Superior temporal gyrus (tissue), 1 donor: ENCODE data around the gene ZRANB1.

Experiments
- DNase-seq: peaks from one replicate; pipeline ENCODE4 v3.0.0-alpha.2; 2016; ENCODE audit errors: extremely low spot score

Gene ZRANB1

DNA sequence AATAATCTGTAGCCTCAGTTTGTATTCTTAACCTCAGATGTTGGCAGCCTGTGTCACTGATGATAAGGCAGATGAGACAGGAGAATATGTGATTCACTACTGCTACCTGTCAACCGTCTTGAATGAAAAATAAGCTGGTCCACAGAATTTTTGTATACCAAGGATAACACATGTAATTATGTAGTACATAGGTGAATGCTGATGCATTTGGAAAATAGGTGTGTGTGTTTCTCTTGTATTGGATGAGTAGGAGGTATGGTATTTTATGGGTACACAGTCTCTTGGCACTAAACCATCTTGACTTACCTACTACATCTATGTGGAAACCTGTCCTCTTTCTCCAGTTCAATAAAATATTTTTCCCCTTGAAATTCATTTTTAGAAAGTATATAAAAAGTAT, 20.7 kb upstream of the ZRANB1 start:
- no peak for DNase-seq

DNA sequence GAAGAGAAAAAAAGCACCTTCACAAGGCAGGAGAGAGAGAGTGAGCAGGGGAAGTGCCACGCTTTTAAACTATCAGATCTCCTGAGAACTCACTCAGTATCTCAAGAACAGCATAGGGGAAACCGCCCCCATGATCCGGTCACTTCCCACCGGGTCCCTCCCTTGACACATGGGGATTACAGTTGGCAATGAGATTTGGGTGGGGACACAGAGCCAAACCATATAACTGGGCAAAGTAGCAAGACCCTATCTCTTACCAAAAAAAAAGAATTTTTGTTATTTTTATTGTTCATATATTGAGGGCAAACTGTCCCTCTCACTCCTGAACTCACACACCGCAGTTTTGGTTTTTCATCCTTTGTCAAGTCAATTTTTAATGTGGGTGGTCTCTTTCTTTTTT, 18.2 kb upstream of the ZRANB1 start:
- DNase-seq: no peak

DNA sequence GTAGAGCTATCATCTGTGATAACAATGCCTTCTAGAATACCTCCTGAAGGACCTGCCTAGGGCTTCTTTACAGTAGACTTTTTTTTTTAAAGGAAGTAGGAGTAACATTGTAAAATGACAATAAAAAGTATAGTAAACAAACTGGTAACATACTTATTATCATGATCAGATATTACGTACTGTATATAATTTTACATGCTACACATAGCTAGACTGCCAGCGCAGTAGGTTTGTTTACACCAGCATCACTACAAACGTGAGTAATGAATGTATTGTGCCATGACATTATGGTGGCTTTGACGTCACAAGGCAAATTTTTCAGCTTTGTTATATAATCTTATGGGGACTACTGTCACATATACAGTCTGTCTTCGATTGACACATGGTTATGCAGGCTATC, 15.4 kb upstream of the ZRANB1 start:
- DNase-seq: no peak

DNA sequence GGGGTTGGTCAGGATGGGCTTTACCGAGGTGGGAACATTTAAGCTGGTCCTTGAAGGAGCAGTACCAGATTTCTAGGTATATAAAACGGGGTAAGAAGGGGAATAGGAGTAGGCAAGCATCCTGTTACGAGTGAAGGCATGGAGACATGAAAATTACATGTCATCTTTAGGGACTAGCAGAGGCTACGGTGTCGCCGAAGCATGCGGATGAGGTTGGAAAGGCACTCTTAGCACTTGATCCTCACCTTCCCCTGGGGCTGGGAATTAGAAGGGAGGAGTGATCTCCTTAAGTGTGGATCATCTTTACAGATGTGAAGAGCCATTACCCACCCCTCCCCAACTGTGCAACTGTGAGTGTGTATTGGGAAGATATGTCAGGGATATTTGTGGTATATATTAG, 13.8 kb upstream of the ZRANB1 start:
- no peak for DNase-seq

DNA sequence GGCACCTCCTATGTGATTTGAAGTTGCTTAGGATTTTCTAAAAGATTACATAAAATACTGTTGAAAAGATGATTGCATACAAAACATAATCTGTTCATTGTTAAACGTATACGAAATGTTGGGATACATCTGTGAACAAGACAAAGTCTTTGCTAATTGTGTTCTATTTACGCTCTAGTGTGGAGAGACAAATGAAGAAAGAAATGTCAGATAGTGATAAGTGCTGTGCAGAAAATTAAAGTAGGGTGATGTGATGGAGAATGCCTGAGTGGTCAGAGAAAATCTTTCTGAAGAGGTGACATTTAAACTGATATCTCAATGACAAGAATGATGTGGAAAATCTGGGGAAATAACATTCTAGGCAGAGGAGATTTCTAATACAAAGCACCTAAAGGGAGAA, 13.4 kb upstream of the ZRANB1 start:
- DNase-seq: no peak

DNA sequence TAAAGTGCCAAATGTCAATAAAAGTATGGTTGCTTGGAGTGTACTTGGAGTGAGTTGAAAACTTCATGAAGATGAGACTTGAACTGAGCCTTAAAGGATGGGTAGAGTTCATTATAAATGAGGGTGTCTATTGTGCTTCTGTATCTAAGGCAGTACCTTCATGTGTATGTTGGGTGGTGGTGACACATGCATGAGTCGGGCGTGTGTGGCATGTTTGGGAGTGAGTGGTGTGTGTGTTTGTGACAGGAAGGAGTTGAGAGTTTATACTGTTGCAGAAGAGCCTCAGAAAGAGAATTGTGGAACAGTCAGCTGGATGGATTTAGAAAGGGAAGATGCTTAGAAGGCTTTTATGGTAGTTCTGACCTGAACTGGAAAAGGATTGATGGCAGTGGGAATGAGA, 6.0 kb upstream of the ZRANB1 start:
- no peak for DNase-seq

DNA sequence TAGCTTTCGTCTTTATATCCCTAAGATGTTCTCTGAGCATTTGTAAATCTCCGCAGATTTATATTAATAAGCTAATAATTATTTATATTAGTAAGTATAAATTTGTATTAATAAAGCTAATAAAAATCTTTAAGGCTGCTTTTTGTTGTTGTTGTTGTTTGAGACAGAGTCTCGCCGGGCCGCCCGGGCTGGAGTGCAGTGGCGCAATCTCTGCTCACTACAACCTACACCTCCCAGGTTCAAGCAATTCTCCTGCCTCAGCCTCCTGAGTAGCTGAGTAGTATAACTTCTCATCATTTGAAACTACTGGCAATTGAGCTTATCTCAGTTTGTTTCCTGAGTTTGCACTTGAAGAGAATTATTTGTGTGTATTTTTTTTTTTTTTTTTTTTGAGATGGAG, 5.1 kb upstream of the ZRANB1 start:
- DNase-seq: no peak

DNA sequence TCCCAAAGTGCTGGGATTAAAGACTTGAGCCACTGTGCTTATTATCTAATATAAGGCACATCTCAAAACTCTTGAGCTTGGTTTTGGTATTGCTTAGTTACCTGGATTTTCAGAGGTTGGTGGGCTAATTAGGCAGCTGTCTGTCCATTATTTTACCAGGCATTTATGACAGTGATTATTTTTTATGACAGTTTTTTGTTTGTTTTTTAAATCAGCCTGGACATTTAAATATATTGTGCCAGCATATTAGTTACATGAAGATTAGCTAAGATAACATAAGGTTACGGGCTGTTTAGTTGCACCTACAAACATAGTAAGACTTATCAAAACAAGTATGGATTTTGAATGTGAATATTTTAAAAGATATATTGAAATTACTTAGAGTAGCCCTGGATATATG, 2.6 kb upstream of the ZRANB1 start:
- DNase-seq: no peak

DNA sequence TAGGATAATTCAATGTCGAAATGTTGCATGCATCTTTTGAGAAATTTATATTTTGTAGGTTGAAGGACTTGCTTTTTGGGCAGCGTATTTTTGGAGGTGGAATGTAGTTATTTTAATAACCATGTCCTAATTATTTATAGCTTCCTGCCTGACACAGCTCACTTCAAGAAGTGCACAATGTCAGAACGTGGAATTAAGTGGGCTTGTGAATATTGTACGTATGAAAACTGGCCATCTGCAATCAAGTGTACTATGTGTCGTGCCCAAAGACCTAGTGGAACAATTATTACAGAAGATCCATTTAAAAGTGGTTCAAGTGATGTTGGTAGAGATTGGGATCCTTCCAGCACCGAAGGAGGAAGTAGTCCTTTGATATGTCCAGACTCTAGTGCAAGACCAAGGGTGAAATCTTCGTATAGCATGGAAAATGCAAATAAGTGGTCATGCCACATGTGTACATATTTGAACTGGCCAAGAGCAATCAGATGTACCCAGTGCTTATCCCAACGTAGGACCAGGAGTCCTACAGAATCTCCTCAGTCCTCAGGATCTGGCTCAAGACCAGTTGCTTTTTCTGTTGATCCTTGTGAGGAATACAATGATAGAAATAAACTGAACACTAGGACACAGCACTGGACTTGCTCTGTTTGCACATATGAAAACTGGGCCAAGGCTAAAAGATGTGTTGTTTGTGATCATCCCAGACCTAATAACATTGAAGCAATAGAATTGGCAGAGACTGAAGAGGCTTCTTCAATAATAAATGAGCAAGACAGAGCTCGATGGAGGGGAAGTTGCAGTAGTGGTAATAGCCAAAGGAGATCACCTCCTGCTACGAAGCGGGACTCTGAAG, 620 bp downstream of the ZRANB1 start:
- no peak for DNase-seq

DNA sequence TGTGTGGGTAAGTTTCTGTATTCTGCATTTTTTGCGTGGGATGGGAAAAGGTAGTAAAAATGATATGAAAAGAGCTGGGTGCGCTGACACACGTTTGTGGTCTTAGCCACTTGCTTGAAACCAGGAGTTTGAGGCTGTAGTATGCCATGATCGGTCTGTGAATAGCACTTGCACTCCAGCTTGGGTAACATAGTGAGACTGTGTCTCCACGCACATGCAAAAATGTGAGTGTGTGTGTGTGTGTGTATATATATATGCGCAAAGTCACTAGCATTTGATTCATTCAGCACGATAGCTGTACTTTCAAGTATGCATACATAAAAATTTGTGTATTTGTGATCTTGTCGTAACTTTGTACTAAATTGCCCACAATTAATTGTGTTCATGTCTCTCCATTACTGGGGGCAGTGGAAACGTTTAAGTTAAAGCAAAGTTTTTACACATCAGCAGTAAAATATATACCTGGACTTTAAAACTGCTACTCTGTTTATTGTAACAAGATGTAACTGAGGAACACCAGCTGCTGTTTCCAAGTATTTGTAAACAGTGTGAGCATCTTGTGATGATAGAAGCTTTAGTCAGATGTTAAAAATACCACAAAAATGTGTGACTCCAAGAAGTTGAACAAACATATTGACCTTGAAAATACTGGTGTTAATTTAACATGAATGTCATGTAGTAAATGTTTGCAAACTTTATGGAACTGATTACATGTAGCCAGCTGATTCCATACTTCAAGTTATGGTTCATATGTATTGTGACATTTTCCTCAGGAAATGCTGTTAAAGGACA, 1.6 kb downstream of the ZRANB1 start:
- DNase-seq: no peak

DNA sequence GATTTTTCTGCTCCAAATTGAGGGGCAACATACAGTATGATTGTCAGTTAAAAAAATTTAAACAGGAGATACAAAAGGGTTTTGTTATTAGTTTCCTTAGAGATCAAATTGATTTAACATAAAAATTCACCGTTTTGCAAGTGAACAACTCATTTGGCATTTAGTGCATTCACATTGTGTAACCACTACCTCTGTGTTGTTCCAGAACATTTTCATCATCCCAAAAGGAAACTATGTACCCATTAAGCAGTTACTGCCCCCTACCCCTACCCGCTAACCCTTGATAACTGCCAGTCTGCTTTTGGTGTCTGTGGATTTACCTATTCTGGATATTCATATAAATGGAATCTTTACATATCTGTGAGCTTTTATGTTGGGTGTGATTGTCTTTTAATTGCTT, 3.1 kb downstream of the ZRANB1 start:
- no peak for DNase-seq

DNA sequence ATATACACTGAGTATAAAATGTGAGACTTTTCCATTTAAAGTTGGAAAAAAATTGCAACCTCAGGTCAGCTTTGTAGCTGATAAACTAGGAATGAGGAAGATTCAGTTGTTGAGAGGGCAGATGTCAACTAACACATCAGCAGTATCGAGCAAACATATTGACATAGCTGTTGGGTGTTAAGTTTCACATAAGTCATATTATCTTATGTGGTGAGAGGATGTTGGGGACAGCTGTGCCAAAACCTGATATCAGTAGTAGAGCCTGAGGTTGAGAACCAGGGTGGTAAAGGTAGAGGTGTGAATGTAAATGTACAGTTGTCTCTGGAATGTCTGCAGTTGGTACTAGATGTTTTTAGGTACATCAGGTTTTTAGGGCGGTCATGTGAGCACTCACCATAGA, 5.0 kb downstream of the ZRANB1 start:
- no peak for DNase-seq

DNA sequence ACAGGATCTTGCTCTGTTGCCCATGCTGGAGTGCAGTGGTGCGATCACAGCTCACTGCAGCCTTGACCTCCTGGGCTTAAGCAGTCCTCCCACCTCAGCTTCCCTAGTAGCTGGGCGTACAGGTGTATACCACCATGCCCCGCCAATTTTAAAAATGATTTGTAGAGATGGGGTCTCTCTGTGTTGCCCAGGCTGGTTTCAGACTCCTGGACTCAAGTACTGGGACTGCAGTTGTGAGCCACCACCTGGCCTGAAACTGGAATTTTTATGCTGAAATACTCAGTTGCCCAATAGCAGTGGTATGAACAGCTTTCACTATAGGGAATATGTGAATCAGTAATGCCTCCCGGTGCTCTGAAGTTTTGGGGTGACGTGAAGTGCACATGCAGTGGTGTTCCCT, 7.6 kb downstream of the ZRANB1 start:
- no peak for DNase-seq

DNA sequence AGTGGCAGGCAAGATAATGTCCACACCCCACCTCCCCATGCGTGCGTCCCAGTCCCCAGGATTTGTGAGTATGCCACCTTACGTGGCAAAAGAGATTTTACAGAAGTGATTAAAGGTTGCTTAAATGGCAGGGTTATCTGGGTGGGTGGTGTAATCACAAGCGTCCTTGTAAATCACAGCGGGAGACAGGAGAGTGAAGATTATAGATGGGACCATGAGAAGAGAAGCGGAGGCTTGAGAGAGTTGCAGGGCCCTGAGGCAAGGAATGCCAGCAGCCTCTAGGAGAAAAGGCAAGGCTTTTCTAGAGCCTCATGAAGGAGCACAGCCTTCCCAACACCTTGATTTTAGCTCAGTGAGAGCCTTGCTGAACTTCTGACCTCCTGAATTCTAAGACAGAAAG, 10.2 kb downstream of the ZRANB1 start:
- no peak for DNase-seq

DNA sequence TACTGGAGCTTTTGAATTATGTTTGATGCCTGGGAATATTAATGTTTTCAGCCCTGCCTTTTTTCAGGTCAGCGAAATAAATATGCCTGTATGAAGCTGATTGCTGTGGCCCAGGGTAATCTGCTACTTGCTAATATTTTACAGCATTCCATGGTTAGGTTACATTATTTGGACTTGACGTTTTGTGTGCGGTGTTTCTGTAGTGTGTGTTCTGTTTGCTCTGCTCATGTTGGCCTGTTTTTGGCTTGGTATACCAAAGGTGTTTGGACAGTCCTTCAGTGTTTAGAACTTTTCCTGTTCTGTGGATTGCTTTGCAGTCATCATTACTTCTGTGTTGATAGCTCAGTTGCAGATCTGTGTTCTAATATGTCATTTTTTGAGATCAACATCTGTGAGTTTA, 11.5 kb downstream of the ZRANB1 start:
- DNase-seq: no peak

DNA sequence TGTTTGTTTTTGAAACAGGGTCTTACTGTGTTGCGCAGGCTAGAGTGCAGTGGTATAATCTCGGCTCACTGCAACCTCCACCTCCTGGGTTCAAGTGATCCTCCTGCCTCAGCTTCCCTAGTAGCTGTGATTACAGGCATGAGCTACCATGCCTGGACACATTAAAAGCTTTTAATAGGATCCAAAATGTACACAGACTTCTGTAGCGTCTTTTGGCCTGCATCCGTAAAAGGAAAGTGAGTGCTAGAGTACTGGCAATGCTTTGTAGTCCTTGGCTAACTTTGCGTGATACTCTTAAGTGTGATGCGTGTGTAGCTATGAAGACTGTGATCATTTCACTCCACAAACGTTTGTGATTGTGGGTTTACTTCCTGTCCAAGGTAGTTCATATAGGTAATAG, 13.3 kb downstream of the ZRANB1 start:
- no peak for DNase-seq

DNA sequence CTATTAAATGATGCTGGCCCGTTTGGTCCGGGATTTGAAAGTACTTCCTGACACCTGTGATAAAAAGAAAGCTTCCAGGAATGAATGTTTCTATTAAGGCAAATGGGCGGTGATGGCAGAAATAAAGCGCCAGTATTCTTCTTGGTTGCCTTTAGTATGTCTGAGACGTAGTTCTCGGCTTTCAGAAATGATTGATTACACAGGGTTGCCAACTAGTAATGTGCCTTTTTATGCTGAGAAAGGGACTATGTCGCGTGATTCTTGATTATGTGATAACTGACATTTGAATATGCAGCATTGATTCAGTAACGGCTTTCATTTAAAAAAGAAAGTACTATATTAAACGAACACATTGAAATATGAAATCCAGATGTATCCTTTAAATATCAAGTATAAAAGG, 13.9 kb downstream of the ZRANB1 start:
- DNase-seq: no peak

DNA sequence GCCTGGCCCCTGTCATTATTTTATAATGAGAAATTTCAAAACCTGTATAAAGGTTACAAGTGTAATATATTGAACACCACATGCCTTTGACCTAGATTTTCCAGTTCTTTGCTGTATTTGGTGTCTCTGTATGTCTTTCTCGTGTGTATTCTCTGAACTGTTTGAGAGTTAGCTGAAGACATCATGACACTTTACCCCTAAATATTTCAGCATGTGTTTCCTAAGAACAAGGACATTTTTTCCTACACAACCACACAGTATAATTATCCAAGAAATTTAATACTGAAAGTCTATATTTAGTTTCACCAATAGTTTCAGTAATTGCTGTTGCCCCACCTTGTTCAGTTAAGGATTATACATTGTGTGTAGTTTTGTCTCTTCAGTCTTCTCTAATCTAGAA, 14.8 kb downstream of the ZRANB1 start:
- DNase-seq: no peak

DNA sequence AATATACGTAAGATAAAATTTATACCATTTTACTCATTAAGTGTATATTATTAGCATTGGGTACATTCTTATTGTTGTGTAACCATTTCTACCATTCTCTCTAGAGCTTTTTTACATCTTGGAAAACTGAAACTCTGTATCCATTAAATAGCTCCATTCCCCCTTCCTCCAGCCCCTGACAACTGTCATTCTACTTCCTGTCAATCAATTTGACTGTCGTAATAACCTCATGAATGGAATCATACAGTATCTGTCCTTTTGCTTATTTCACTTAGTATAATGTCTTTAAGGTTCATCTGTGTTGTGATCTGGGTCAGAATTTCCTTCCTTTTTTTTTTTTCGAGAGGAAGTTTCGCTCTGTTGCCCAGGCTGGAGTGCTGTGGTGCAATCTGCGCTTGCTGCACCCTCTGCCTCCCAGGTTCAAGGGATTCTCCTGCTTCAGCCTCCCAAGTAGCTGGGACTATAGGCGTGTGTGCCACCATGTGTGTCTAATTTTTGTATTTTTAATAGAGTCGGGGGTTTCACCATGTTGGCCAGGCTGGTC, 15.6 kb downstream of the ZRANB1 start:
- DNase-seq: no peak

DNA sequence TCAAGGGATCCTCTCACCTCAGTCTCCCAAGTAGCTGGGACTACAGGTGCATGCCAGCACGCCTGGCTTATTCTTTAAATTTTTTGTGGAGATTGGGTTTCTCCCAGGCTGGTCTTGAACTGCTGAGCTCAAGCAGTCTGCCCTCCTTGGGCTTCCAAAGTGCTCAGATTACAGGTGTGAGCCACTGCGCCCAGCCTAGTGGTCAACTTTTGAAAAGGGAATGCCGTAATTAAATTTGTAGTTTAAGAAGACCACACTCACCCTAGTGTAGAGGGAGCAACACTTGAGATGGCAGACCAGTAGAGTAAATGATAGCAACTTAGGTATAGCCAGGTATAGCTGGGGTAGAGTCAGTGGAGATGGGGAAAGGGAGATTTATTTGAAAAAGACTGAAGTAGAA, 17.6 kb downstream of the ZRANB1 start:
- no peak for DNase-seq

DNA sequence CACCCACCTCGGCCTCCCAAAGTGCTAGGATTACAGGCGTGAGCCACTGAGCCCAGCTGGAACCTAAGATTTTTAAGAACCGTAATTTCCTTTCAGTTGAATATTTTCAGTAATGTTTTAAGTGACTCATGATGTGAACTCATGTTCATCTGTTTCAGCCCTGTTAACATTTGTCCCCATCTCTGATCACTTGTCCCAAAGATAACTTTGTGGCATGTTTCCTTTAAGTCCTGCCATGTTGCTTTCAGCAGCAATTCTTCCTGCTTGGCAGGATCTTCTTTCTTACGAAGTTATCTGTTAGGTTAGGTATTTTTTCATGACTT, 19.3 kb downstream of the ZRANB1 start:
- DNase-seq: no peak

DNA sequence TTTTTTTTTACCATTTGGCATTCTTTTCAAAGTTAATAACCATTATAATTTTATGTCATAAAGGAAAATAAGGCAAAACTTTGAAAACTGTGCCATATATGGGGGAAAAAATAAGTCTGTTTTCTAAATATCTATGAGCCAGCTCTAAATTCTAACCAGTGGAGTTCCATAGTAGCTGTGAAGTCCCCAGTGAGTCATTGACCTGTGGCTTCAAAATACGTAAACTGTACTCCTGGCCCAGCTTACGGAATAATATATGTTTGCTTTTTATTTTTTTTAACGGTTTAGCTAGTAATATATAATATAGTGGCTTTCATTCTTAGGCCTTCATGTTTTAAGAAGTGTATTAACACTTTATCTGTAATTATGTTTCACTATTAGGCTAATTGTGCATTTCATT, 20.5 kb downstream of the ZRANB1 start:
- no peak for DNase-seq
